ENCODE measurements around the gene UBE2E2. TPM values are rescaled to one million over a fixed set of nuclear protein-coding genes. Genes with fewer than 3 reads are reported as not detected.

UBE2E2 gene
- total RNA-seq, 1 experiment from 2014 or later = 38.6 TPM

DNA sequence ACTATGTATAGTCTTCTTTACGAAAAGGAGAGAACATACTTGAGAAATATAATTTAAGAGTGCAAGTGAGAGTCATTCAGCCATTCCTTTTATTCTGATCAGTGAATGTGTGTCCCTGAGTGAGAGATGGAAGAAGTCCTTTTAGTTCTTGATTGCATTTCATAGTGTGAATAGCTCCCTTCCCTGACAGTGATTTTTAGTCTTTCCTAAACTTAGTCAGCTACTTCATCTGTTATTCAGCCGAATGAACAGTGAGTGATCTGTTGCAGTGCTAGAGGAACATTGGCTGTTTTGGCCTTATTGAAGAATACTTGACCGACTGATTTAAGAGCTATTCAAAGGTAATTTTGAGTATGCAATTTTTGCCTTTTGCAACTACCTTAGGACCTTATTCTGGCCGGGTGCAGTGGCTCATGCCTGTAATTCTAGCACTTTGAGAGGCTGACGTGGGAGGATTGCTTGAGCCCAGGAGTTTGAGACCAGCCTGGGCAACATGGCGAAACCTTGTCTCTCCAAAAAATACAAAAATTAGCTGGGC is 45.5 kb downstream of the UBE2E2 start:
- Histone ChIP-seq H3K9ac (ENCODE audit: extremely low read depth, insufficient read length, low read length) (no peak overlapping the region), H4K20me1 (ENCODE audit: control insufficient read depth, insufficient read depth, insufficient read length) (no peaks in the 10 kb centered on the region), H3K23ac (ENCODE audit: insufficient read length, low read depth, low read length) (no peak overlapping the region), H2BK120ac (ENCODE audit: low read depth, low read length, poor library complexity, severe bottlenecking) (no peak overlapping the region), H3K4me1 (ENCODE audit: insufficient read depth, low read length) (no peaks in the 10 kb centered on the region), H2BK5ac (ENCODE audit: insufficient read length, low read length) (no peak overlapping the region), H3K9me3 (ENCODE audit: control insufficient read depth, low read depth, low read length) (no peaks in the 10 kb centered on the region), H3K4me2 (ENCODE audit: insufficient read depth, insufficient read length, low read length) (no peak overlapping the region), H4K5ac (ENCODE audit: insufficient read length, low read depth, low read length) (no peak overlapping the region), H3K27me3 (ENCODE audit: insufficient read depth, low read length) (no peaks in the 10 kb centered on the region), H3K4ac (ENCODE audit: low read depth, low read length) (no peak overlapping the region), H3K14ac (ENCODE audit: insufficient read depth, low read length) (no peak overlapping the region), H3K23me2 (ENCODE audit: insufficient read length, low read depth, low read length, poor library complexity, severe bottlenecking) (no peaks in the 10 kb centered on the region), H2BK12ac (ENCODE audit: insufficient read length, low read depth, low read length) (no peak overlapping the region), H4K8ac (replicated peaks; ENCODE audit: insufficient read length, low read depth, low read length) (no peak overlapping the region), H3K79me2 (ENCODE audit: insufficient read depth, low read length) (no peaks in the 10 kb centered on the region; the same call in 1 of the 2 replicates), H4K91ac (ENCODE audit: insufficient read length, low read depth, low read length) (no peak overlapping the region), H3K18ac (ENCODE audit: insufficient read length, low read depth, low read length) (no peak overlapping the region), H2AFZ (ENCODE audit: low read length) (no peak overlapping the region), H2BK15ac (ENCODE audit: low read depth, low read length) (no peak overlapping the region), H2BK20ac (ENCODE audit: low read depth, low read length, poor library complexity, severe bottlenecking) (no peak overlapping the region), H3K27ac (ENCODE audit: insufficient read length, low read depth, low read length) (no peak overlapping the region), H3T11ph (ENCODE audit: low read length) (no peak overlapping the region), H2AK5ac (ENCODE audit: insufficient read length, low read length) (no peak overlapping the region), H3K56ac (ENCODE audit: insufficient read length, low read depth, low read length) (no peak overlapping the region), H3K79me1 (ENCODE audit: insufficient read depth, low read depth, low read length, poor library complexity, severe bottlenecking) (no peaks in the 10 kb centered on the region)
- TF ChIP-seq, protein P1, sequence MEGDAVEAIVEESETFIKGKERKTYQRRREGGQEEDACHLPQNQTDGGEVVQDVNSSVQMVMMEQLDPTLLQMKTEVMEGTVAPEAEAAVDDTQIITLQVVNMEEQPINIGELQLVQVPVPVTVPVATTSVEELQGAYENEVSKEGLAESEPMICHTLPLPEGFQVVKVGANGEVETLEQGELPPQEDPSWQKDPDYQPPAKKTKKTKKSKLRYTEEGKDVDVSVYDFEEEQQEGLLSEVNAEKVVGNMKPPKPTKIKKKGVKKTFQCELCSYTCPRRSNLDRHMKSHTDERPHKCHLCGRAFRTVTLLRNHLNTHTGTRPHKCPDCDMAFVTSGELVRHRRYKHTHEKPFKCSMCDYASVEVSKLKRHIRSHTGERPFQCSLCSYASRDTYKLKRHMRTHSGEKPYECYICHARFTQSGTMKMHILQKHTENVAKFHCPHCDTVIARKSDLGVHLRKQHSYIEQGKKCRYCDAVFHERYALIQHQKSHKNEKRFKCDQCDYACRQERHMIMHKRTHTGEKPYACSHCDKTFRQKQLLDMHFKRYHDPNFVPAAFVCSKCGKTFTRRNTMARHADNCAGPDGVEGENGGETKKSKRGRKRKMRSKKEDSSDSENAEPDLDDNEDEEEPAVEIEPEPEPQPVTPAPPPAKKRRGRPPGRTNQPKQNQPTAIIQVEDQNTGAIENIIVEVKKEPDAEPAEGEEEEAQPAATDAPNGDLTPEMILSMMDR (conservative IDR thresholded peaks at IDR 0.05) = no peak
- no peak for DNase-seq
- WGBS (ENCODE audit: extremely low coverage, insufficient read length, low lambda C conversion rate) = no CpG with 5 or more reads among the region's 6 CpGs
- Mint-ChIP-seq H3K4me3 (no peak overlapping the region), H3K36me3 (ENCODE audit: insufficient read depth in 1 of 3, low read depth in 3 of 3) (no peaks in the 10 kb centered on the region), H3K27ac (no peak overlapping the region), H3K9me3 (no peaks in the 10 kb centered on the region), H3K4me1 (peaks cover 9 to 12% of the 10 kb centered on the region in 2 experiments), H3K27me3 (ENCODE audit: low read depth) (no peaks in the 10 kb centered on the region)

Data from H9 (cell line).